Smooth muscle cell (in vitro differentiated cells): Measurements from ENCODE around the gene AAK1. TPM values are rescaled to one million over a fixed set of nuclear protein-coding genes. Genes with fewer than 3 reads are reported as not detected.

Source experiments
- DNase-seq: peaks from one replicate; lab custom pipeline; 2025; ENCODE audit not compliant: unreplicated experiment; lab: John Stamatoyannopoulos, UW
- H2AFZ ChIP-seq: fragments of 200-600 bp; sonication (generic); 2 replicates; pipeline ENCODE4 v1.6.0; 2016; ENCODE audit warnings: antibody characterized with exemption, low read depth, mild to moderate bottlenecking
- H3F3A ChIP-seq: fragments of 200-600 bp; sonication (generic); 2 replicates; pipeline ENCODE4 v1.6.0; 2017; ENCODE audit warnings: antibody characterized with exemption, low read depth
- H3K27ac ChIP-seq: fragments of 200-600 bp; sonication (generic); 2 replicates; pipeline ENCODE4 v1.5.1; 2016; ENCODE audit warnings: low read depth, mild to moderate bottlenecking
- H3K27me3 ChIP-seq: fragments of 200-600 bp; sonication (generic); 2 replicates; pipeline ENCODE4 v1.6.1; 2016; ENCODE audit warnings: low read depth, mild to moderate bottlenecking
- H3K36me3 ChIP-seq: fragments of 200-600 bp; sonication (generic); 2 replicates; pipeline ENCODE4 v1.5.1; 2016; ENCODE audit warnings: low read depth
- H3K4me1 ChIP-seq: fragments of 200-600 bp; sonication (generic); 2 replicates; pipeline ENCODE4 v1.5.1; 2016; ENCODE audit warnings: low read depth
- H3K4me2 ChIP-seq: fragments of 200-600 bp; sonication (generic); 2 replicates; pipeline ENCODE4 v1.6.0; 2016; ENCODE audit warnings: mild to moderate bottlenecking
- H3K4me3 ChIP-seq: fragments of 200-600 bp; sonication (generic); 2 replicates; pipeline ENCODE4 v1.5.1; 2016; ENCODE audit warnings: mild to moderate bottlenecking
- H3K79me2 ChIP-seq: fragments of 200-600 bp; sonication (generic); 2 replicates; pipeline ENCODE4 v1.6.0; 2016; ENCODE audit warnings: low read depth, mild to moderate bottlenecking
- H3K9ac ChIP-seq: fragments of 200-600 bp; sonication (generic); 2 replicates; pipeline ENCODE4 v1.6.0; 2016; ENCODE audit warnings: low read depth
- H3K9me3 ChIP-seq: fragments of 200-600 bp; sonication (generic); replicated peaks from 2 replicates; pipeline ENCODE4 v1.5.1; 2016; ENCODE audit warnings: low read depth
- H4K20me1 ChIP-seq: fragments of 200-600 bp; sonication (generic); 2 replicates; pipeline ENCODE4 v1.6.0; 2016; ENCODE audit warnings: low read depth
- CTCF ChIP-seq: fragments of 200-600 bp; sonication (generic); IDR thresholded peaks from 2 replicates; pipeline ENCODE4 v1.5.1; 2017; ENCODE audit warnings: borderline replicate concordance, mild to moderate bottlenecking, antibody characterized with exemption; ENCODE audit not compliant: insufficient read depth, poor library complexity, severe bottlenecking
- WGBS: methylation state at CpG from one replicate; pipeline ENCODE4 v1.1.7; 2016; ENCODE audit warnings: low lambda C conversion rate; 5-methylcytosine and 5-hydroxymethylcytosine counted together
- polyA plus RNA-seq: library from polyadenylated mRNA; unstranded; fragments of >200 nt; fragmentation: Nextera tagmentation; extraction: Ambion mirVana; gene quantifications from 2 replicates; pipeline ENCODE4 v1.2.1, GENCODE V29; 2016
- total RNA-seq: library from RNA; depleted of rRNA; stranded (reverse); fragments of >200 nt; gene quantifications from 2 replicates; pipeline ENCODE4 v1.2.3, GENCODE V29; 2014

AAK1 gene
- total and polyA plus RNA-seq, 2 experiments from 2014 or later: 26.9 to 47.7 TPM

GRCh38 chr2:69588403-69588802 is 55.1 kb downstream of the AAK1 start:
- H3F3A ChIP-seq: peaks cover 7% of the 10 kb centered on the region
- 96% methylated on average over 3 of the region's 3 CpGs for WGBS
- peaks cover 94% of the 10 kb centered on the region for H4K20me1 ChIP-seq
- H3K9ac ChIP-seq: no peak overlapping the region
- H3K27ac ChIP-seq: no peak overlapping the region
- H3K9me3 ChIP-seq: no peaks in the 10 kb centered on the region
- H2AFZ ChIP-seq: no peak overlapping the region
- H3K36me3 ChIP-seq: no peaks in the 10 kb centered on the region
- no peak for DNase-seq
- no peak for TF ChIP-seq CTCF
- H3K27me3 ChIP-seq: no peaks in the 10 kb centered on the region
- peaks cover 23% of the 10 kb centered on the region for H3K4me1 ChIP-seq
- no peak overlapping the region for H3K4me2 ChIP-seq
- no peak overlapping the region for H3K4me3 ChIP-seq
- peaks cover 77% of the 10 kb centered on the region for H3K79me2 ChIP-seq

- H2AFZ ChIP-seq: no peak overlapping the region
- H3K4me2 ChIP-seq: no peak overlapping the region
- peaks cover 97% of the 10 kb centered on the region for H4K20me1 ChIP-seq
- H3K4me1 ChIP-seq: peaks cover 34% of the 10 kb centered on the region
- H3K79me2 ChIP-seq: peaks cover 71% of the 10 kb centered on the region
- H3K4me3 ChIP-seq: no peak overlapping the region
- no peak for DNase-seq
- no peak for TF ChIP-seq CTCF
- H3K27ac ChIP-seq: no peak overlapping the region
- 91% methylated on average over 6 of the region's 6 CpGs for WGBS
- H3F3A ChIP-seq: peaks cover 13% of the 10 kb centered on the region
- no peak overlapping the region for H3K9ac ChIP-seq
- no peaks in the 10 kb centered on the region for H3K27me3 ChIP-seq
- H3K36me3 ChIP-seq: no peaks in the 10 kb centered on the region
- no peaks in the 10 kb centered on the region for H3K9me3 ChIP-seq
These were observed 57.5 kb downstream of the AAK1 start for GRCh38 chr2:69585855-69586555.

GRCh38 chr2:69584127-69584889 is 59.2 kb downstream of the AAK1 start:
- Histone ChIP-seq H3F3A (peaks cover 7% of the 10 kb centered on the region), H3K27me3 (no peaks in the 10 kb centered on the region), H2AFZ (no peak overlapping the region), H3K9ac (no peak overlapping the region), H3K4me3 (no peak overlapping the region), H3K9me3 (no peaks in the 10 kb centered on the region), H3K27ac (no peak overlapping the region), H3K4me1 (peaks cover 24% of the 10 kb centered on the region), H3K79me2 (peaks cover 82% of the 10 kb centered on the region), H3K36me3 (no peaks in the 10 kb centered on the region), H4K20me1 (peaks cover 98% of the 10 kb centered on the region), H3K4me2 (no peak overlapping the region)
- no peak for DNase-seq
- TF ChIP-seq CTCF: no peak
- WGBS: 94% methylated on average over 9 of the region's 9 CpGs
